ENCODE results near the gene CD300LG. TPM values are rescaled to one million over a fixed set of nuclear protein-coding genes. Genes with fewer than 3 reads are reported as not detected.
A peak's percentile ranks its signal among the peaks of the same experiment; 100 is the strongest.
"Not testable (repeated sequence)": the region's sequence is repeated elsewhere in the genome, so short reads cannot be mapped to it uniquely, and the experiment has no call there.

The CD300LG gene
- total RNA-seq, 2 donors from 2014 or later: not detected

DNA sequence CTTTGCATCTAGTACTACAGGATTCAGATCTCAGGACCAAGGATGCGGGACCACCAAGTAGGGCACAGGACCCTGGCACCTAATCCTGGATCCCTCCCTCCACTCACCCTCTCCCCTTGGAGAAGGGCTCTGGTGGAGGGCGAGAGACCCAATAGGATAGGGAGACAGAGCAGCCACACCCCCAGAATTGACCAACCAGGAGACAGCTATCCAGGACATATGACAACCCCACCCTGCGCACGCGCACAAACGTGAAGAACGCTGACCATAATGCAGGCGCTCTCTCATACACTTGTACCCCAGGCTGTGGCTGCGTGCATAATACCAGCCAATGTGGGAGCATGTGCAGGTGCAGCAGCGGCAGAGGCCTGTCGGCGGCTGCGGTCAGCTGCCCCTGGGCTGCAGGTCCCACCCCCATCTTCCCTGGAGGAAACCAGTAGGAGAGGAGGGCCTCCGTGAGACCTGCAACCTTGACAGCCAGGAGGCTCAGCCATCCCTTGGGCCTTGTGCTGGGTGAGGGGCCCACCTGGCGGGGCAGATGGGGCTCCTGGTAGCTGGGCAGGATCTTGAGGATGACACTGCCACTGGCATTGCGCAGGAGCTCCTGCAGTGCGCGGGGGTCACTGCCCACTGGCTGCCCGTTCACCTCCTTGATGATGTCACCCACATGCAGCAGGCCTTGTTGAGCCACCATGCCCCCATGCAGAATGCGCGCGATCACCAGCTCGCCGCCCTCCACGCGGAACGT lies 35.0 kb downstream of the CD300LG start:
- Mint-ChIP-seq H3K36me3 (no peaks in the 10 kb centered on the region), H3K27ac (no peak overlapping the region), H3K9me3 (no peaks in the 10 kb centered on the region)
- ATAC-seq: no peak
- no peak for DNase-seq (ENCODE audit: low spot score in 2 of 2)

DNA sequence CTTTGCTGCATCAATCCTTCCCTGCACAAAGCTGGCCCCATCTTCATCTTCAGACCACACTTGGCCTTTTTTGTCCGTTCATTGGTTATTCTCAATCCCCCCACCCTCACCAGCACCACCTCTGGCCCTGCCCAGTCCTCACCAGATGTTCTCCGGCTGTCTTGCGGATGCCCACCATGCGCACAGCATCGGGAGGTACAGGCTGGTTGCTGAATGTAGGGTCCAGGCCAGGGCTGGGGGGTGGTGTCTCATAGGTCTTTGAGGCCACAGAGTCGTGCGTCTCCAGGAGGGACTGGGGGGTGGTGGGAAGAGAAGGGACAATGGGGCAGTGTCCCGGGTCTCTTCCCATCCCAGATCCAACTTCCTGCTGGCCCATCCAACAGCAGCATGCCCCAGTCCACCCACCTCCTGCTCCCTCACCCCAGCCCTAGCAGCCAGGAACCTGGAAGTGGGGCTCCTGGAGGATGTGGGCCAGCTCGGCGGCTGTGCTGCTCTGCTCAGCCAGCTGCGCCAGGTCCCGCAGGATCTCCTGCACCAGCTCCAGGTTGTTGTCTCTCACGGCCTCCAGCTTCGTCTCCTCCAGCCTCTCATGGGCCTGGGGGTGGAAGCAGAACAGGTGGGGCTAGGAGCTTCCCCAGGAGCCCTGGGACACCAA lies 35.9 kb downstream of the CD300LG start:
- Mint-ChIP-seq H3K9me3 (no peaks in the 10 kb centered on the region), H3K27ac (no peak overlapping the region), H3K36me3 (no peaks in the 10 kb centered on the region)
- DNase-seq (ENCODE audit: low spot score in 2 of 2): no peak
- no peak for ATAC-seq

DNA sequence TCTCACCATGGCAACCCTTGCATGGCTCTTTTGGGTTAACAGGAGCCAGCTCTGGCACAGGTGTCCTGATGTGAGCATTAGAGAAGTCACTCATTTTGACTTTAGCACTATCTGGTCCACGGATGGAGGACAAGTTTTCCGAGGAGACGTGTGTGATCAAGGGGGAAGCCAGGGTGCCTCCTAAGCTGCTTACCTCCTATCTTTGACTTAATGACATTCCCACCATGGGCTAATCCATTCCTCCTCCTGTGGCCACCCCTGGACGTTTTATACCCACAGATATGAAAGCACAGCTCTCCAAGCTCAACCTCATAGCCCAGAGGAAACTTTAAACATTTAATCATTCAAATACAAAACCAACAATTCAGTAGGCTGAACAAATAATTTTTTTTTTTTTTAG lies 41.6 kb downstream of the CD300LG start:
- Mint-ChIP-seq H3K36me3 (no peaks in the 10 kb centered on the region), H3K9me3 (no peaks in the 10 kb centered on the region), H3K27ac (no peak overlapping the region)
- ATAC-seq (no peak), DNase-seq (ENCODE audit: low spot score in 2 of 2) (no peak)

DNA sequence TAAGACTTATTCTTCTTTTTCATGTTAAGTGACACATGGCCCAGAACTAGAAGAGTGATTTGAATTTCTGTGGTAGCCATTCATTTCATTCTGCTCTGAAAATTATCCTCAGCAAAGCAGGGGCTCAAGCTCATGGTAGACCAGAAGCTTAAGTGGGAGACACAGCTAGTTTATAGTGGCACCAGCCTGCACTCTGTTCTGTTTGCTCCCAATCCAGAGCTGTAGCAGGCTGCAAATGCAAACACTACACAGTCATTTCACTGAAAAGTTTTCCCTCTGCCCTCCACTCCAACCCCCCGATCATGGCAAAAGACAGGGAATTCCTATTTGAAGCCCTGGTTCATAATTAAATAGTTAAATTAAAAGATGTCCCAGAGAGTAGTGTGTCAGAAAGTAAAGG lies 43.3 kb downstream of the CD300LG start:
- H3K9me3 Mint-ChIP-seq: no peaks in the 10 kb centered on the region
- ATAC-seq: no peak
- H3K27ac Mint-ChIP-seq: no peak overlapping the region
- no peak for DNase-seq (ENCODE audit: low spot score in 2 of 2)
- H3K36me3 Mint-ChIP-seq: no peaks in the 10 kb centered on the region

DNA sequence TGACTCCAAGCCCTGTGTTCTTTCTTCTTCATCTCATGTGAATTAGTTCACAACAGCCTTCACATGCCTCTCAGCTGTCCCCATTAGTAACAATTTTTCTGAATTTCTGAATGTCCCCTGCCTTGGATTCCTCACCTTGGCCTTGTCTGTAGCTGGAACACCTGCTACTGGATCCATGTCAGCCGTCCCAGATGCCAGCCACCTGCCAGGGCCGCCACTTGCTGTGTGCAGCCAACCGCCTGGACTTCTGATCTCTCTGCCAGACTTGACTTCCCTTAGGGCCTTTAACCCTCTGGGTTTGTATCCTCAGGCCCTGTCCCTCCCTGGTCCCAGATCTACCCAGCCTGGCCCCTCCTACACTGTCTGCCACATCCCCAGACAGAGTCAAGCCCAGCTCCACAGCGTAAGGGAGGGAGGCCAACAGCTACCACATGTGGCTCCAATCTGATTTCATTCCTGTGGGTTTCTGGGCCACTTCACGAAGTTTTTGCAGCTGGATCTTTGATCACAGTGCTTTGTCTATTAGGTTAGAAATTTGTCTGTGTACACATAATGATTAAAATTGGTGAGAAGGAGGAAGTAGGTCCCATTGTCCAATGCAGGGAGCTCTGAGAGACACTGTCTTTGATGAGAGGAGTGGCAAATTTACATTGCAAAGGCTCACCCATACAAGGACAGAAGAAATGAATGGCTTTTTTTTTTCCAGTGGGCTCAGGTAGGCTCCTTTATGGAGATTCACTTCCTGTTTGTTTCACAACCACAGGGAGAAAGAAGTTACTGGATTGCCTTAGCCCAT lies 45.1 kb downstream of the CD300LG start:
- H3K9me3 Mint-ChIP-seq: no peaks in the 10 kb centered on the region
- no peak overlapping the region for H3K27ac Mint-ChIP-seq
- DNase-seq (ENCODE audit: low spot score in 2 of 2) (no peak), ATAC-seq (no peak)
- no peaks in the 10 kb centered on the region for H3K36me3 Mint-ChIP-seq

DNA sequence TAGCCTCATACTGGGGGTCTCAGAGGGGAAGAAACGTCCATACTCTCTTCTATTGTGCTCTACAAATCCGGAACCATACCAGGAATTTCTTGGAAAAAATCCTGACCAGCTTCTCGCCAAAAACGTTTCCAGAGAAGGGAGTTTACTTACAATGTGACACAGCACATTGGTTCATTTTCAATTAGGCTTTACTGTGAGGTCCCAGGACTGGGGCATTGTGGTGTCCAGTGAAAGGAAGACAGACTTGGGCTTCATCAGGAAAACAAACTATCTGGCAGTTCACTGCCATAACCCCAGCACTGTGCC lies 45.6 kb downstream of the CD300LG start:
- Mint-ChIP-seq H3K9me3 (no peaks in the 10 kb centered on the region), H3K27ac (no peak overlapping the region), H3K36me3 (no peaks in the 10 kb centered on the region)
- ATAC-seq: no peak
- no peak for DNase-seq (ENCODE audit: low spot score in 2 of 2)

DNA sequence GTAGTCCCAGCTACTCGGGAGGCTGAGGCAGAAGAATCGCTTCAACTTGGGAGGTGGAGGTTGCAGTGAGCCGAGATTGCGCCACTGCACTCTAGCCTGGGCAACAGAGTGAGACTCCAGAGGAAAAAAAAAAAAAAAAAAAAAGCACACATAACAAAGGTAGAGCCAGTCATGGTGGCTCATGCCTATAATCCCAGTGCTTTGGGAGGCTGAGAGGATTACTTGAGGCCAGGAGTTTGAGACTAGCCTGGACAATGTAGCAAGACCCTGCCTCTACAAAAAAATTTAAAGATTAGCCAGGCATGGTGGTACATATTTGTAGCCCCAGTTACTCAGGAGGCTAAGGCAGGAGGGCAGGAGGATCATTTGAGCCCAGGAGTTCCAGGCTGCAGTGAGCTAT lies 47.5 kb downstream of the CD300LG start:
- not testable (repeated sequence) for ATAC-seq; H3K27ac Mint-ChIP-seq; H3K36me3 Mint-ChIP-seq; H3K9me3 Mint-ChIP-seq; DNase-seq (ENCODE audit: low spot score in 2 of 2)

DNA sequence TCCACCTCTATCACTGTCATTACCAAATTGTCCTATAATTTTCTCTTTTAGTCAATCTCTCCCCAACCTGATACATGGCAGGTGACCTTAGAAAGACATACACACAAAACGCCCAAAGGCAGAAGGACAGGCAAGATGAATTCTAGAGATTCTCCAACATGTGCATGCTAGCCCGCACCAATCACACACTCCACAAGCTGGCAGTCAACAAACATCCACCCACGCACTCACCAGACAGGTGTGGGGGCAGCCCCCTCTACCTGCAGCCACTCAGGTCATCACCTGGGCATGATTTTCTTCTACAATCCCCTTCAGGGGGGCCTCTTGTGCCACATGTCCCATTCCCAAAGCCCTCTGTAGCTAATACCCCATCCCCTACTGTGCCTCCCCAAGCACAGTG lies 50.9 kb downstream of the CD300LG start:
- ATAC-seq (no peak), DNase-seq (ENCODE audit: low spot score in 2 of 2) (no peak)
- Mint-ChIP-seq H3K27ac (no peak overlapping the region), H3K9me3 (no peaks in the 10 kb centered on the region), H3K36me3 (no peaks in the 10 kb centered on the region)

DNA sequence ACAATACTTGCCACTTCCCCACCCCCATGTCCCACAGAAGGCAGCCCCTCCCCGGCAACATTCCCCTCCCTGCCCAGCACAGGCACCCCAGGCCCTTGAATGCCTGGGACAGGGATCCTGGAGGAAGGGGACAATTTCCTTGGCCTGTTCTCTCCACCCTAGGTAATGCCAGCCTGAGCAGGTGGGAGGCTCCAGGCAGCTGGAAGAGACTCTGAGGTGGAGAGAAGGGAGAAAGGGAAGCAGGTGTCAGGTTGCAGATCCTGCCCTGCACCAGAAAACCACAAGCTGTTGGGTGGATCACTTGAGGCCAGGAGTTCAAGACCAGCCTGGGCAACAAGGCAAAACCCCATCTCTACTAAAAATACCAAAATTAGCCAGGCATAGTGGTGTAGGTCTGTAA lies 51.5 kb downstream of the CD300LG start:
- Mint-ChIP-seq H3K36me3 (no peaks in the 10 kb centered on the region), H3K9me3 (no peaks in the 10 kb centered on the region), H3K27ac (no peak overlapping the region)
- DNase-seq (ENCODE audit: low spot score in 2 of 2) (no peak), ATAC-seq (no peak)

DNA sequence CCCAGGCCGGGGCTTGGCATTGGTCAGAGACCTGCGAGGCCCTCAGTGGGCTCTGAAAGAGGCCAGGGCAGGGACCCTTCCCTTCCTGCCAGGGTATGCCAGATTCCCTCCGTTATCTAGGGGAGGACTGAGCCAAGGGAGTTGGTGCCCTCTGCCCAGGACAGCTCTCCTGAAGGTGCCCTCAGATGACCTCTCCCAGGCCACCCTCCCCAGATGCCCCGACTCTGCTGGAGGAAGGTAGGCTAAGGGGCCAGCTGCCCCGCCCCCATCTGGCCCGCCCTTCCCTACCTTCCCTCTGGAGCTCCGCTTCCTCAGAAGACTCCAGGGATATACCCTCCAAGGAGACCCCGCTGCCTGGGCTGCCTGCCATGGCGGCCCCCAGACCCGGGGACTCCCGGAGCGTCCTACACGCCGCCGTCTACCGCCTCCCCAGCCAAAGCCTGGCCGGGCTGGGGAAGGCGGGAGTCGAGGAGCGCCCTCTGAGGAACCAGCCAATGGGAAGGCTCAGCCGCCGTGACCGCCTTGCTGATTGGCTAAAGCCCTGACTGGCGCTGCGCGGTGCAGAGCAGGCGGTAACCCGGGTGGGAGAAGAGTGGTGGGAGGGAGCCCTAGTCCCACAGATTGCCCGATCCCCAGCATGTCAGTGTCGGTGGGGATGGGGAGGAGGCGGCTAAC lies 53.3 kb downstream of the CD300LG start:
- Mint-ChIP-seq H3K27ac (peak overlapping the region in 1 of 2 donors; percentile 72), H3K36me3 (no peaks in the 10 kb centered on the region), H3K9me3 (no peaks in the 10 kb centered on the region)
- ATAC-seq: peak; percentile 99 to 100
- DNase-seq (ENCODE audit: low spot score in 2 of 2): peak; percentile 82 to 88

DNA sequence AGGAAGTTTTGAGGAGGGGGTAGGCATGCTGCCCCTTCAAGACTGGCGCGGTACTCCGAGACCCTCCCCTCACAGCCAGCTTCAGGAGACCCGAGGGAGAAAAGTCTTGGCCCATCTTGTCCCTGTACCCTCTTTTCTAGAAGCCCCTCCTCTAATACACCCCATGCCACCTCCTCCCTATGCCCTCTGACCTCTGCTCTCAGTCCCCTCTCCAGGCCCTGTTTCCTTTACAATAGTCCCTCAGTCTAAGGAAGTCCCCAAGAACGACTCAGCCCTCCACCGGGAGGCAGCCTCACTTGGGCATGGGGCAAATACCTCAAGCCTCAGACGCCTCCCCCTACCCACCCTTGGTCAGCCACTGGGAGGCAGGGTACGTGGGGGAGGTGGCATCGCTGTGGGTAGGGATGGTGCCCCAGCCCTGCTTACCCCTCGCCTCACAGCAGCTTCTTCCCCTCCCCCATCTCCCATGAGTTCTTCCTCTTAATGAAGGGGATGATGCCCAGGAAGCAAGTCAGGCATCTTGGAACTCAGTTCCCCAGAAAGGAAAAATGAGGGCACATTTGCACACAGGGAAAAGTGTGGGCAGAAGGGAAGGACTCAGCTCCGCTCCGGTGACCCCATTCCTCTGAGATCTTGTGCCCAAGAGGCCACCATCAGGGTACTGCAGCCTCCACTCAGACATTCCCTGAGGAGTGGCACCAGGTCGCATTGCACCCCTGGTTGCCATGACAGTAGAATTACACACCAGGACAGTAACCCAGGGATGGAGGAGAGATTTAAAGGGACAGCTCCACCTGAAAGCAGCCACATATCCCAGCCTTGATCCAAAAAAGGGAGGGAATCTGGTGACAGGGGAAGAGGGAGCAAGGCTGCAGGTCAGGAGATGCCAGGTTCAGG lies 54.1 kb downstream of the CD300LG start:
- no peak for DNase-seq (ENCODE audit: low spot score in 2 of 2)
- peak overlapping the region in 1 of 2 donors; percentile 72 for H3K27ac Mint-ChIP-seq
- H3K36me3 Mint-ChIP-seq: no peaks in the 10 kb centered on the region
- peak in 1 of 2 donors; percentile 17 for ATAC-seq
- H3K9me3 Mint-ChIP-seq: no peaks in the 10 kb centered on the region

DNA sequence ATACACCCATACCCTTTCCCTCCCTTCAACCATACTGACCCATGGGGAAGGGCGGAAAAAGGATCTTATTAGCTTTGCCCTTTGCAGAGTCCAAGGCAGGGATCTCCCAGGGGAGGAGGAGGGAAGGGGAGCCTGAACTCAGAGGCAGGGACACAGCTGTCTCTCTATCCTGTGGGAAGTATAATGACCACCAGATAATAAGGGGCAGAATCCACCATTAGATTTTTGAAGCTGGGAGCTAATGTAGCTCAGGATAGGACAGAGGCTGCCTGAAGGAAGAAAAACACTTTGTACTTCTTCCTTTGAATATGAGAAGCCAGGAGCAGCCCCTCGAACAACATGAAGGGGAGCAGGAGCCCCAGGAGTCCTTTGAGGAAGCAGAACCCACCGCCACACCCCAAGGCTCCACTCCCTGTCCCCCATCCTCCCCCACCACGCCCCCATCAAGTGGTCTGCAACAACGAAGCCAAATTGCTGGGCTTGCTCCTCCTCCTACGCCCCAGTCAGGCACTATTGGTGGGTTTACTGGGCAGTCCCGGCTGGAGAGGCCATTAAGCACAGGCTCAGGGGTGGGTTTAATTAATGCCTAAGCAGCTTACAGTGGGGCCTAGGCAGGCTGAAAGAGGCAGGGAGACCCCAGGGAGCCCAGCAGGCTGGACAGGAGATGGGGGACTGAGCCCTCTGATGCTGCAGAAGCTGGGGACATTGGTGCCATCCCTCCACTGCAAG lies 55.0 kb downstream of the CD300LG start:
- Mint-ChIP-seq H3K9me3 (no peaks in the 10 kb centered on the region), H3K36me3 (no peaks in the 10 kb centered on the region), H3K27ac (no peak overlapping the region)
- ATAC-seq: no peak
- no peak for DNase-seq (ENCODE audit: low spot score in 2 of 2)

DNA sequence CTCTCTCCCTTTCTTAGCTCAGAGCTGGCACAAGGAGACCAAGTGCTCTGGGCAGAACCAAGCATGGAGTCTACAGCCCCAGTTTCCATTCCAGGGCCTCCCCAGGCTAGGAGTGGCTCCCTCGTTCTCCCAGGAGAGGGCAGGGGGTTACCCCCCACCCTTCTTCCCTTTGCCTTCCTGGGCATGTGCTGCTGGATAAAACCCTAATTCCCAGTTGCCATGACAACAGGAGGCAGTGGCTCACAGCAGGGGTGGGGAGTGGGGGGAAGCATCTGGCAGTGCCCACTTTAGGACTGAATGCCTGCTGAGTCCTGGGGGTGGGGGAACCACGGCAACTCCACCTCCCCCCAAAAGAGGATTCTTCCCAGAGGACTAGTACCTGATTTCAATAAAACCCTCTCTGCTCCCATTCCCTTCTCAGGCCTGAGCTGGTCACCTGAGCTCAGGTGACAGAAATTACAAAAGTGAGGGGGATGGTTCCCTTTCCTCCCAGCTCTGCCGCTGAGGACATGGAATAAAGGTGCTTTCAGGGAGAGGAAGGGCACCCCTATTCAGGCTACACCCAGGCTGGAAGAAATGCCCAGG lies 58.5 kb downstream of the CD300LG start:
- ATAC-seq (no peak), DNase-seq (ENCODE audit: low spot score in 2 of 2) (no peak)
- Mint-ChIP-seq H3K27ac (no peak overlapping the region), H3K36me3 (no peaks in the 10 kb centered on the region), H3K9me3 (no peaks in the 10 kb centered on the region)

DNA sequence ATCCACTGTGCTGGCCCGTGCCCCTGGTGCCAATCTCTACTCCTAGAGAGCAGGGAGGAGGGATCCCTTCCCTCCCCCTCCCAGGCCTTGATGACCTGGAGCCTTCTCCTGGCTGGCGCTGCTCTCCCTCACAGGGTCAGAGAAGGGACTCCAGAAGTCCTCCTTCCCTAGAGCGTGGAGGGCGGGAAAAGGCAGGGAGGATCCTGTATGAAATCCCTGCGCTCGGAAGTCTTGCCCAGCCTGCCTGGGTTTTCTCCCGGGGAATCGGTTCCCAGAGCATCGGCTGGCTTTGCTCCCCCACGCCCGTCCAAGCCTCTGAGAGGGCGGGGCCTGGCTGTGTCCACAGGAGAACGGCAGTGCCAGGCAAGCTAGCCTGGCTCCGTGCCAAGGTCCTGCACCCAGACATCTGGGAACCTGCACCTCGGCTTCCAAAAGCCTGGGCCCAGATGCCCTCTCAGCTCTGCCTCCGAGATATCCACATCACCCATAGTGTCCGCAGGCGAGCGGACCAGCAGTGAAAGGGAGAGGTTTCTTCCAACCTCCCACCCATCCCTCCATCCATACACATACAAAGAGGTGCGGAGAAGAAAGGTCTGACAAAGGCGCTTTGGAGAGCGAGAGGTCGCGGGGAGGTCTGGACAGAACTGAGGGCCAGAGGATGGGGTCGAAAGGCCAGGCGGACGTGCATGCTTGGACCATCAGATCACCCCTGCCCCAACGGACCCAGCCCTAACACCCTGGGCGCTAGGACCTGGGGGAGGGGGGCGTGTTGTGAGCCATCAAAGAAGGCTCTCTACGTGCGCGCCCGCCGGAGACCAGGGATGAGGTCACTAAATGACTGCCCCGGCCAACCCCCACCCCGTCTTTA lies 59.2 kb downstream of the CD300LG start:
- Mint-ChIP-seq H3K27ac (no peak overlapping the region), H3K36me3 (no peaks in the 10 kb centered on the region), H3K9me3 (no peaks in the 10 kb centered on the region)
- DNase-seq (ENCODE audit: low spot score in 2 of 2): peak in 1 of 2 donors; percentile 49
- ATAC-seq: peak; percentile 24 to 68

Measured in activated naive CD4-positive, alpha-beta T cell treated with anti-CD3 and anti-CD28 coated beads, Interleukin-2, amount 50 U/mL, for 72 hours (primary cell).